ENCODE measurements around the gene BTN2A1. TPM values are rescaled to one million over a fixed set of nuclear protein-coding genes. Genes with fewer than 3 reads are reported as not detected.

BTN2A1 gene
- polyA plus RNA-seq, 5 donors: 35.8 to 47.8 (median 45.1) TPM

- no peak for DNase-seq
Observed at GRCh38 chr6:26464416-26465131, 6.8 kb downstream of the BTN2A1 start.

GRCh38 chr6:26465776-26466175 lies 8.0 kb downstream of the BTN2A1 start:
- DNase-seq: no peak

- DNase-seq: no peak
Observed at GRCh38 chr6:26468829-26469228, 11.1 kb downstream of the BTN2A1 start.

GRCh38 chr6:26470643-26471042 lies 12.9 kb downstream of the BTN2A1 start:
- no peak for DNase-seq

- no peak for DNase-seq
Observed at GRCh38 chr6:26471970-26472369, 14.2 kb downstream of the BTN2A1 start.

- no peak for DNase-seq
Observed at GRCh38 chr6:26472549-26473290, 15.0 kb downstream of the BTN2A1 start.

- DNase-seq: no peak
Observed at GRCh38 chr6:26473429-26473757, 15.6 kb downstream of the BTN2A1 start.

GRCh38 chr6:26473758-26474438 lies 16.1 kb downstream of the BTN2A1 start:
- peak; percentile 91 to 94 for DNase-seq

- no peak for DNase-seq
Observed at GRCh38 chr6:26474439-26474881, 16.7 kb downstream of the BTN2A1 start.

- DNase-seq: no peak
Observed at GRCh38 chr6:26475823-26476729, 18.3 kb downstream of the BTN2A1 start.

- DNase-seq: no peak
Observed at GRCh38 chr6:26476896-26477295, 19.1 kb downstream of the BTN2A1 start.

- DNase-seq: peak; percentile 46 to 55
Observed at GRCh38 chr6:26477426-26477825, 19.7 kb downstream of the BTN2A1 start.

- no peak for DNase-seq
Observed at GRCh38 chr6:26478100-26478984, 20.6 kb downstream of the BTN2A1 start.

- DNase-seq: no peak
Observed at GRCh38 chr6:26478985-26479278, 21.2 kb downstream of the BTN2A1 start.

- DNase-seq: no peak
Observed at GRCh38 chr6:26482338-26482737, 24.6 kb downstream of the BTN2A1 start.

GRCh38 chr6:26483727-26484126 lies 26.0 kb downstream of the BTN2A1 start:
- DNase-seq: no peak

GRCh38 chr6:26484161-26484560 lies 26.4 kb downstream of the BTN2A1 start:
- no peak for DNase-seq

- DNase-seq: no peak
Observed at GRCh38 chr6:26485112-26485780, 27.5 kb downstream of the BTN2A1 start.

GRCh38 chr6:26486358-26486757 lies 28.6 kb downstream of the BTN2A1 start:
- no peak for DNase-seq

- no peak for DNase-seq
Observed at GRCh38 chr6:26487466-26487865, 29.7 kb downstream of the BTN2A1 start.

Data from right lung (tissue), 5 donors.